ENCODE measurements around the gene CIAO2A.
"Not testable (repeated sequence)": the region's sequence is repeated elsewhere in the genome, so short reads cannot be mapped to it uniquely, and the experiment has no call there.

The CIAO2A gene

GRCh38 chr15:64070965-64071851 is 22.4 kb downstream of the CIAO2A start:
- no peak for DNase-seq

GRCh38 chr15:64070106-64070505 is 23.5 kb downstream of the CIAO2A start:
- DNase-seq: no peak

- no peak for DNase-seq
These were observed 25.5 kb downstream of the CIAO2A start for GRCh38 chr15:64068133-64068532.

- DNase-seq: peak; percentile 67 to 76
These were observed 26.0 kb downstream of the CIAO2A start for GRCh38 chr15:64067564-64068030.

GRCh38 chr15:64066451-64066850 is 27.2 kb downstream of the CIAO2A start:
- DNase-seq: no peak

GRCh38 chr15:64060716-64061115 is 32.9 kb downstream of the CIAO2A start:
- DNase-seq: no peak

- not testable (repeated sequence) for DNase-seq
These were observed 34.5 kb downstream of the CIAO2A start for GRCh38 chr15:64059104-64059503.

- DNase-seq: no peak
These were observed 35.4 kb downstream of the CIAO2A start for GRCh38 chr15:64058279-64058678.

GRCh38 chr15:64053674-64054073 is 40.0 kb downstream of the CIAO2A start:
- not testable (repeated sequence) for DNase-seq

GRCh38 chr15:64052925-64053491 is 40.6 kb downstream of the CIAO2A start:
- no peak for DNase-seq

- DNase-seq: no peak
These were observed 42.0 kb downstream of the CIAO2A start for GRCh38 chr15:64051407-64052259.

GRCh38 chr15:64051093-64051402 is 42.6 kb downstream of the CIAO2A start:
- DNase-seq: no peak

GRCh38 chr15:64050281-64051092 is 43.2 kb downstream of the CIAO2A start:
- DNase-seq: no peak

GRCh38 chr15:64048781-64049460 is 44.7 kb downstream of the CIAO2A start:
- no peak for DNase-seq

- DNase-seq: peak; percentile 60 to 68
These were observed 47.1 kb downstream of the CIAO2A start, which contains the start of gene DAPK2 for GRCh38 chr15:64046421-64047153. DAPK2 (minus strand) TSS chr15:64046485; CDS start chr15:64040261, 6,224 bp downstream.

GRCh38 chr15:64045774-64046420 is 47.7 kb downstream of the CIAO2A start:
- DNase-seq: no peak

- DNase-seq: no peak
These were observed 48.6 kb downstream of the CIAO2A start for GRCh38 chr15:64045101-64045435.

- peak in 1 of 2 donors; percentile 23 for DNase-seq
These were observed 49.1 kb downstream of the CIAO2A start for GRCh38 chr15:64044300-64045100.

GRCh38 chr15:64038878-64039610 is 54.6 kb downstream of the CIAO2A start:
- no peak for DNase-seq
